ENCODE data around the gene DYNLT3. TPM values are rescaled to one million over a fixed set of nuclear protein-coding genes. Genes with fewer than 3 reads are reported as not detected.

Gene DYNLT3
- total RNA-seq, 5 donors from 2014 or later (not counting 1 experiment from before 2014, with no cell fraction given): 22.5 to 33.9 (median 29.8) TPM

DNA sequence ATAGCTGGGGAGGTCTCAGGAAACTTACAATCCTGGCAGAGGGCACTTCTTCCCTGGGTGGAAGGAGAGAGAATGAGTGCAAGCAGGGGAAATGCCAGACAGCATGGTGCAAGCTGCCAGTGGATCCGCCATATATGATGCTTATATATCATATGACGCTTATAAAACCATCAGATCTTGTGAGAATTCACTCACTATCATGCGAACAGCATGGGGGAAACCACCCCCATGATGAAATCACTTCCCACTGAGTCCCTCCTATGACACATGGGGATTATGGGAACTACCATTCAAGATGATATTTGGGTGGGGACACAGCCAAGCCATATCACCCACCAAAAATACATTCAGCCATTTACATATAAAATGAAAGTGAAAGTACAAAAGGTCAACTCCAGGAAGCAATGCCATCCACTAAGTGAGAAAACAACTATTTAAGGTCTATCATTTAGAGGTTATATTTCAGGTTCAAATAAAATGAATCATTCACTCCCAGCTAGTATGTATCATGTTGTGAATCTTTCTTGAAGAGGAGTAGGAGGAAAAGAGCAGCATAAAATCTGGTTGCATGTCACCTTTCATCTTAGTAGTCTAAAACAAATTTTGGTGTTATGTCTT is 20.3 kb upstream of the DYNLT3 start:
- Mint-ChIP-seq H3K4me1 (peaks cover 11 to 14% (median 14%) of the 10 kb centered on the region in 3 donors), H3K36me3 (no peaks in the 10 kb centered on the region), H3K9me3 (peaks cover 0 to 9% (median 0%) of the 10 kb centered on the region in 3 donors), H3K4me3 (peak overlapping the region in 2 of 3 donors; percentile 1 to 33), H3K27ac (no peak overlapping the region), H3K27me3 (peaks cover 0 to 36% of the 10 kb centered on the region in 2 donors)
- H3K36me3 ChIP-seq (ENCODE audit: control insufficient read depth in 2 of 2, extremely low read depth in 1 of 2, insufficient read depth in 1 of 2, low read length in 1 of 2): no peaks in the 10 kb centered on the region
- no peaks in the 10 kb centered on the region for H3K9me3 ChIP-seq
- H3K4me1 ChIP-seq (ENCODE audit: control insufficient read depth in 1 of 2, extremely low read depth in 1 of 2, insufficient read depth in 2 of 2, low read length in 2 of 2): no peaks in the 10 kb centered on the region
- 100% methylated on average over 1 of the region's 3 CpGs for WGBS (ENCODE audit: insufficient coverage)
- H3K27me3 ChIP-seq (replicated peaks in 1 of 2; ENCODE audit: control insufficient read depth in 2 of 2, extremely low read depth in 1 of 2, insufficient read depth in 2 of 2, low read length in 1 of 2): no peaks in the 10 kb centered on the region
- DNase-seq (no peak), ATAC-seq (replicated peaks in 1 of 4) (no peak)
- no peak overlapping the region for H3K4me3 ChIP-seq (ENCODE audit: control insufficient read depth in 1 of 2, extremely low read depth in 1 of 2, low read length in 1 of 2)
- ChIA-PET POLR2A (no interaction called here), CTCF (no interaction called here)
- H3K27ac ChIP-seq (ENCODE audit: low read length): no peak overlapping the region

DNA sequence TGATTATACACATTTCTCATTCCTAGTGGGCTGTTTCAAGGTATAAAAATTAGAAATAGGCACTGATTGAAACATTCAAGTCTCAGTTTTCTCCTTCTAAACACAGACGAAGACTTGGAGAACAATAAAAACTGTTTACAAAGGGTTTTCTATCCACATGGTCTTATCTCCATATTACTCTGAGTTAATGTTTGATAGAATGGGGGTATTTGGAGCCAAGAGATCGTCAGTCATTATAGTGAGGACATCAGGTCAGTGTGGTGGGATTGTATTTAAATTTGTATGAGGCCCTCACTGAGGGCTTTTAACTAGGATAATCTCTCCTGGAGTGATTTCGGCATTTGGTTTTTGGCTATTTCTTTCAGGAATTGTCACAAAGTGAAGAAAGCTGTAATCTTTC is 16.4 kb upstream of the DYNLT3 start:
- H3K9me3 Mint-ChIP-seq: peaks cover 0 to 4% (median 0%) of the 10 kb centered on the region in 3 donors
- no peak for DNase-seq
- ChIA-PET CTCF (no interaction called here), POLR2A (no interaction called here)
- no peak overlapping the region for H3K4me3 Mint-ChIP-seq
- H3K27me3 Mint-ChIP-seq: peaks cover 4 to 42% of the 10 kb centered on the region in 2 donors
- H3K27me3 ChIP-seq (replicated peaks in 1 of 2; ENCODE audit: control insufficient read depth in 2 of 2, extremely low read depth in 1 of 2, insufficient read depth in 2 of 2, low read length in 1 of 2): no peaks in the 10 kb centered on the region
- no peak for ATAC-seq (replicated peaks in 1 of 4)
- no peaks in the 10 kb centered on the region for H3K4me1 ChIP-seq (ENCODE audit: control insufficient read depth in 1 of 2, extremely low read depth in 1 of 2, insufficient read depth in 2 of 2, low read length in 2 of 2)
- H3K36me3 Mint-ChIP-seq: no peaks in the 10 kb centered on the region
- H3K4me1 Mint-ChIP-seq: peaks cover 11 to 14% (median 14%) of the 10 kb centered on the region in 3 donors
- no peaks in the 10 kb centered on the region for H3K9me3 ChIP-seq
- WGBS (ENCODE audit: insufficient coverage): no CpG with 5 or more reads among the region's 3 CpGs
- H3K36me3 ChIP-seq (ENCODE audit: control insufficient read depth in 2 of 2, extremely low read depth in 1 of 2, insufficient read depth in 1 of 2, low read length in 1 of 2): no peaks in the 10 kb centered on the region
- no peak overlapping the region for H3K4me3 ChIP-seq (ENCODE audit: control insufficient read depth in 1 of 2, extremely low read depth in 1 of 2, low read length in 1 of 2)
- no peak overlapping the region for H3K27ac Mint-ChIP-seq
- H3K27ac ChIP-seq (ENCODE audit: low read length): no peak overlapping the region

DNA sequence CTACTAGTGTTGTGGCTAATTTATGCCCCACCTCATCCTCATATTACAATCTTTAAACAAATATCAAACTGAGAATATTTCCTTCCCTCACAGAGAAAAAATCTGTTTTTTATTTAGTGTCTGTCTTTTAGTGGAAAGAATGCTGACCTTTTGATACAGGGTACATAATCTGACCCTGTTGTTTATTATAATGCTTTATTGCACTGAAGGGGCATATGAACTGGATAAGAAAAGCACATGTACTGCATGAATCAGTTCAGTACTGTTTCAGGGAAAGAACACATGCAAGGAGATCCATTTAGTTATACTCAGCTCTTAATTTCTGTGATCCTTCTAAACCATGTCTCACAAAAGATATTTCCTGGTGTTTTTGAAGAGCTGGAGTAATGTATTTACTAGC is 15.5 kb upstream of the DYNLT3 start:
- Mint-ChIP-seq H3K9me3 (peaks cover 0 to 2% (median 0%) of the 10 kb centered on the region in 3 donors), H3K4me1 (peaks cover 6 to 9% (median 8%) of the 10 kb centered on the region in 3 donors), H3K27me3 (peaks cover 4 to 36% of the 10 kb centered on the region in 2 donors), H3K36me3 (no peaks in the 10 kb centered on the region), H3K4me3 (no peak overlapping the region), H3K27ac (no peak overlapping the region)
- ChIA-PET POLR2A (no interaction called here), CTCF (no interaction called here)
- ATAC-seq (replicated peaks in 1 of 4) (no peak), DNase-seq (no peak)
- no peaks in the 10 kb centered on the region for H3K36me3 ChIP-seq (ENCODE audit: control insufficient read depth in 2 of 2, extremely low read depth in 1 of 2, insufficient read depth in 1 of 2, low read length in 1 of 2)
- H3K27ac ChIP-seq (ENCODE audit: low read length): no peak overlapping the region
- no peaks in the 10 kb centered on the region for H3K27me3 ChIP-seq (replicated peaks in 1 of 2; ENCODE audit: control insufficient read depth in 2 of 2, extremely low read depth in 1 of 2, insufficient read depth in 2 of 2, low read length in 1 of 2)
- no peaks in the 10 kb centered on the region for H3K4me1 ChIP-seq (ENCODE audit: control insufficient read depth in 1 of 2, extremely low read depth in 1 of 2, insufficient read depth in 2 of 2, low read length in 2 of 2)
- H3K4me3 ChIP-seq (ENCODE audit: control insufficient read depth in 1 of 2, extremely low read depth in 1 of 2, low read length in 1 of 2): no peak overlapping the region
- no peaks in the 10 kb centered on the region for H3K9me3 ChIP-seq

DNA sequence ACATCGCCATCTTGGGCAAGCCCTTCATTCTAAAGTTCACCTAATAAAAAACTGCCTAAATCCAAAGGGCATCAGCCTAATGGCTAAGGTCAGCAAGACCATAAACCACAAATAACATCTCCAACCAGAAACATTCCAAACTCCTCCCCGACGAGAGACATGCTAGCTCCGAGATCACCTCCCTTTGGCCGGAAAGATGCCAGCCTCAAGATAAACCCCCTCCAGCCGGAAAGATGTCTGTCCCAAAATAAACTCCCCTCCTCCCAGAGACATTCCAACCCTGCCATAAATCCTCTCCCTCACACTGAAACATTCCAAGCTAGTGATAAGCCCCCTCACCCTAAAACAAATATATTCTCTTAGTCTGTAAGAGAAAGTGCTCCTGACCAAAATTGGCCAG is 13.3 kb upstream of the DYNLT3 start:
- no peaks in the 10 kb centered on the region for H3K36me3 Mint-ChIP-seq
- H3K9me3 Mint-ChIP-seq: no peaks in the 10 kb centered on the region
- Histone ChIP-seq H3K9me3 (no peaks in the 10 kb centered on the region), H3K36me3 (ENCODE audit: control insufficient read depth in 2 of 2, extremely low read depth in 1 of 2, insufficient read depth in 1 of 2, low read length in 1 of 2) (no peaks in the 10 kb centered on the region), H3K27ac (ENCODE audit: low read length) (no peak overlapping the region), H3K4me3 (ENCODE audit: control insufficient read depth in 1 of 2, extremely low read depth in 1 of 2, low read length in 1 of 2) (no peak overlapping the region), H3K4me1 (ENCODE audit: control insufficient read depth in 1 of 2, extremely low read depth in 1 of 2, insufficient read depth in 2 of 2, low read length in 2 of 2) (no peaks in the 10 kb centered on the region), H3K27me3 (replicated peaks in 1 of 2; ENCODE audit: control insufficient read depth in 2 of 2, extremely low read depth in 1 of 2, insufficient read depth in 2 of 2, low read length in 1 of 2) (peaks cover 0 to 2% of the 10 kb centered on the region in 2 experiments)
- no CpG with 5 or more reads among the region's 6 CpGs for WGBS (ENCODE audit: insufficient coverage)
- H3K4me1 Mint-ChIP-seq: no peaks in the 10 kb centered on the region
- no peak overlapping the region for H3K4me3 Mint-ChIP-seq
- ChIA-PET CTCF (no interaction called here), POLR2A (no interaction called here)
- DNase-seq (no peak), ATAC-seq (replicated peaks in 1 of 4) (no peak)
- peaks cover 4 to 47% of the 10 kb centered on the region in 2 donors for H3K27me3 Mint-ChIP-seq
- H3K27ac Mint-ChIP-seq: no peak overlapping the region

DNA sequence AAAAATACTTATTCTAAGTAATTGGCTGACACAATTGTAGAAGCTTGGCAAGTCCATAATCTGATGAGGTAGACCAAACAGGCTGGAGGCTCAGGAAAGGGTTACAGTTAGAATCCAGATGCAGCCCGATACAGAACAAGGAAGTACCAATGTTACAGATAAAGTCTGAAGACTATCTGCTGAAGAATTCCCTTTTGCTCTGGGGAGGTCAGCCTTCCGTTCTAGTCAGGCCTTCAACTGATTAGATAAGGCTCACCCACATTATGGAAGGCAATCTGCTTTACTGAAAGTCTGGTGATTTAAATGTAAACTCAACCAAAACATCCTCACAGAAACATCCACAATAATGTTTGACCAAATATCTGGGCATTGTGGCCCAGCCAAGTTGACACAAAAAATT is 7.4 kb upstream of the DYNLT3 start:
- no CpG with 5 or more reads among the region's 2 CpGs for WGBS (ENCODE audit: insufficient coverage)
- no peak overlapping the region for H3K27ac ChIP-seq (ENCODE audit: low read length)
- CTCF ChIA-PET: no interaction called here

DNA sequence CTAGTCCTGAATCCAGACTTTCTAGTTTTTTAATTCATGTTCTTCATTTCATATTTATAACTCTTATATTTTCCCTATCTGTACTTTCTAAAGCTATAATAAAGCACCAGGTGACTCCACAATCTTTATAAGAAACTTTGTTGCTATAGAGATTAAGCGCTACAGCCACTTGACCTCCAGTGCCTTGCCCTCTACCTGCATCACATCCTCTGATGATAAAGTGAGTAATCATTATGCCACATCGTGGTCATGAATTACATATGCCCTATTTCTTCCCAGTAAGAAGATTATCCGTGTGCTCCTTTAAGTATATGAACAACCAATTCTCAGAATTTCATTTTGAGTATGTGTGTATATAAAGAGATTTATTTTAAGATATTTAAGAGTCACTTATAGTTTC is 6.8 kb upstream of the DYNLT3 start:
- Mint-ChIP-seq H3K27ac (no peak overlapping the region), H3K9me3 (no peaks in the 10 kb centered on the region), H3K4me1 (peaks cover 0 to 5% (median 0%) of the 10 kb centered on the region in 3 donors), H3K27me3 (peaks cover 0 to 26% of the 10 kb centered on the region in 2 donors), H3K36me3 (no peaks in the 10 kb centered on the region), H3K4me3 (no peak overlapping the region)
- no peak overlapping the region for H3K27ac ChIP-seq (ENCODE audit: low read length)
- POLR2A ChIA-PET: no interaction called here
- ATAC-seq (replicated peaks in 1 of 4) (no peak), DNase-seq (no peak)
- H3K27me3 ChIP-seq (replicated peaks in 1 of 2; ENCODE audit: control insufficient read depth in 2 of 2, extremely low read depth in 1 of 2, insufficient read depth in 2 of 2, low read length in 1 of 2): peaks cover 0 to 2% of the 10 kb centered on the region in 2 experiments
- CTCF ChIA-PET: no interaction called here
- no peak overlapping the region for H3K4me3 ChIP-seq (ENCODE audit: control insufficient read depth in 1 of 2, extremely low read depth in 1 of 2, low read length in 1 of 2)
- no peaks in the 10 kb centered on the region for H3K36me3 ChIP-seq (ENCODE audit: control insufficient read depth in 2 of 2, extremely low read depth in 1 of 2, insufficient read depth in 1 of 2, low read length in 1 of 2)
- H3K4me1 ChIP-seq (ENCODE audit: control insufficient read depth in 1 of 2, extremely low read depth in 1 of 2, insufficient read depth in 2 of 2, low read length in 2 of 2): no peaks in the 10 kb centered on the region
- no CpG with 5 or more reads among the region's 3 CpGs for whole genome bisulfite sequencing (ENCODE audit: insufficient coverage)
- H3K9me3 ChIP-seq: no peaks in the 10 kb centered on the region

More for the DNA sequence above, 7.4 kb upstream of the DYNLT3 start:
- H3K4me1 Mint-ChIP-seq: peaks cover 0 to 2% (median 0%) of the 10 kb centered on the region in 3 donors
- no peak overlapping the region for H3K27ac Mint-ChIP-seq
- Histone ChIP-seq H3K4me1 (ENCODE audit: control insufficient read depth in 1 of 2, extremely low read depth in 1 of 2, insufficient read depth in 2 of 2, low read length in 2 of 2) (no peaks in the 10 kb centered on the region), H3K27me3 (replicated peaks in 1 of 2; ENCODE audit: control insufficient read depth in 2 of 2, extremely low read depth in 1 of 2, insufficient read depth in 2 of 2, low read length in 1 of 2) (peaks cover 0 to 2% of the 10 kb centered on the region in 2 experiments), H3K4me3 (ENCODE audit: control insufficient read depth in 1 of 2, extremely low read depth in 1 of 2, low read length in 1 of 2) (no peak overlapping the region), H3K9me3 (no peaks in the 10 kb centered on the region), H3K36me3 (ENCODE audit: control insufficient read depth in 2 of 2, extremely low read depth in 1 of 2, insufficient read depth in 1 of 2, low read length in 1 of 2) (no peaks in the 10 kb centered on the region)
- H3K36me3 Mint-ChIP-seq: no peaks in the 10 kb centered on the region
- peaks cover 0 to 21% of the 10 kb centered on the region in 2 donors for H3K27me3 Mint-ChIP-seq
- H3K4me3 Mint-ChIP-seq: no peak overlapping the region
- DNase-seq (no peak), ATAC-seq (replicated peaks in 1 of 4) (no peak)
- POLR2A ChIA-PET: no interaction called here
- H3K9me3 Mint-ChIP-seq: no peaks in the 10 kb centered on the region
